ENCODE results near the gene LRRK1.

GRCh38 chr15:100922192-100923040 is 3.3 kb downstream of the LRRK1 start:
- TF ChIP-seq POLR2AphosphoS5 (IDR thresholded peaks at IDR 0.05; ENCODE audit: borderline replicate concordance, low read depth, low read length) (no peak), FOXP2 (optimal IDR thresholded peaks at IDR 0.05; ENCODE audit: control extremely low read depth, extremely low read length, insufficient read depth) (no peak)

Measured in SK-N-MC (cell line).